HG03520 (cell line): ENCODE measurements around the gene MYOCOS.
"Not testable (repeated sequence)": the region's sequence is repeated elsewhere in the genome, so short reads cannot be mapped to it uniquely, and the experiment has no call there.

Experiments
- ATAC-seq: cut with Tn5 transposase; IDR thresholded peaks from one replicate; pipeline ENCODE4 v1.9.1; 2021; ENCODE audit warnings: mild to moderate bottlenecking, moderate library complexity; ENCODE audit not compliant: unreplicated experiment

The MYOCOS gene

GRCh38 chr1:171656206-171656605 is 34.2 kb downstream of the MYOCOS start:
- not testable (repeated sequence) for ATAC-seq

DNA sequence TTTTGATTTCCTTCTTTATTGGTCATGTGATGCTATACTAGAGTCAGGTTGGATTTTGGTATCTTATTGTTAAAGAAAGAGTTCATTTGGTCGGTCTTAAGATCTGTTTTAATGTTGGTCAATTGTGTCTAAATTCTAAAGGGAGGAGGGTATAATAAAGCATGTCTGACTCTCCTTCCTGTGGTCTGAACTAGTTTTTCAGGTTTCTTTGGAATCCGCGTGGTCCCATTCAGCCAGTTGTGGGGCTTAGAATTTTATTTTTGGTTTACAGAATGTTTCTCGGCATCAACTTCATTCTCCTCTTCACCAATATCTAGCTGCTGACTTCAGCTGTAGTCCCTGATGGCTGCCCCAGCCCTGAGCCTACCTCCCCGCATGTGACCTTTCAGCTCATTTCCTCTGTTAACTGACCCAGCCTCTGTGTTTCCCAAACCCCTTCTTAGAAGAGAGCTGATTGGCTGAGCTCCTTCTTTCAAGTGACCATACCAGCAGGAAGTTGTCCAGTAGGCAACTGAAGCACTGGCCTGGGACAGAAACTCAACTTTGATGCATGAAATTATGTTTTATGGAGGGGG is 39.1 kb downstream of the MYOCOS start:
- no peak for ATAC-seq

GRCh38 chr1:171663036-171663853 is 41.2 kb downstream of the MYOCOS start:
- no peak for ATAC-seq

DNA sequence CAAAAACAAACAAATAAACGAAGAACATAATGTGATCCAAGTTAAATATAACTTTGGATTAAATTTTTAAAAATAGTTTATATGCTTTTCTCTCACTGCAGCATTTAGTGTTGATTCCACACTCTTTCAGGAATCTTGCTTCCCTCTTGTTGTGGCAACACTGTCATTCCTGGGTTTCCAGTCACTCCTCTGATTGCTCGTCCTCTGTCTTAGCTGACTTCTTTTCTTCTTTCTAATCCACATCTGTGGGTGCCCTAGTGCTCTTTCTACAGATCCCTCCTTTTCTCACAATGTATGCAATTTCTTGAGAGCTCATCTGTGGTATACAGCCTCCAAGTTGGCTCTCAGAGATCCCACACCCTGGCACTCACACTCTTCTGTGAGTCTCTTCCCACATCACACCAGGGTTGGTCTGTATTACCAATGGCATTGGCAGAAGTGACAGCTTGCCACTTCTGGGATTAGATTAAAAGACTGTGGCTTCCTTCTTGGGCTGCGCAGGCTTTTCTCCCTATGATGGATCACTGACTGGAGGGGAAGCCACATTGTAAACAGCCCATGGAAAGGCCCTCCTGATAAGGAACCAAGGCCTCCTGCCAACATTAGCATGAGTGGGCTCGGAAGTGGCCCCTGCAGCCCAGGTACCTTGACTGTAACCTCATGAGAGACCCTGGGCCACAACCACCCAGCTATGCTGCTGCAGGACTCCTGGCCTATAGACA is 42.0 kb downstream of the MYOCOS start:
- ATAC-seq: no peak

DNA sequence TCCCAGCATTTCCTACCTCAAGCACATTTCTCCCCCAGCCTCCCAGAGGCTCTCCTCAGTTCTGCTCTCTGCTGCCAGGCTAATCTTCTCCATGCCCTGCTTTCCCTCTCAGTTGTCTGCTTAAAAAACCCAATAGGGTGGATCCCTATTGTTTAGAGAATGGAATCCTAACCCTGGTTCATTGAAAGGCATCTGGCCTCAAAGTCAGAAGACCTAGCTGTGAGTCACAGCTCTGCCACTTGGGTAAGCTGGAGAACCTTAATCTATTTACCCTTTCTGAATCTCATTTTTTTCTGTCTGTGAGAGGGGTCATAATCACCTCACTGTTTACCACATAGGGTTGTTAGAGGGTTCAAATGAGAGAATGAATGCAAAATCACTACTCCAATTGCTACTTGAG is 42.9 kb downstream of the MYOCOS start:
- ATAC-seq: no peak

- ATAC-seq: no peak
Measured at GRCh38 chr1:171666114-171666769, 44.2 kb downstream of the MYOCOS start.

DNA sequence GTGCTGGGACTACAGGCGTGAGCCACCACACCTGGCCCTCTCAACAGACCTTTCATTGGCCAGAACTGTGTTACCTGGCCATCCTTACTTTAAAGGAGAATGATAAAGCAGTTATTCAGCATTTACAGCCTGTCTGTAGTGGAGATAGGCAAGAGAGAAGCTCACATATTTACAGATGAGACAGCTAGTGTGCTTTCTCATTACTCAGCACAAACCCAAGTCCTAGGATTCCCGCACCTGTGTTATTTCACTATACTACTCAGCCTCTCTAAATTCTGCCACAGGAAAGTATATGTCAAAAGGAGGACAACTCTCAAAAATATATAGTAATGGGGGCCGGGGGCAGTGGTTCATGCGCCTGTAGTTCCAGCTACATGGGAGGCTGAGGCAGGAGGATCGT is 46.3 kb downstream of the MYOCOS start:
- ATAC-seq: no peak

- ATAC-seq: no peak
Measured at GRCh38 chr1:171670739-171671138, 48.7 kb downstream of the MYOCOS start.

DNA sequence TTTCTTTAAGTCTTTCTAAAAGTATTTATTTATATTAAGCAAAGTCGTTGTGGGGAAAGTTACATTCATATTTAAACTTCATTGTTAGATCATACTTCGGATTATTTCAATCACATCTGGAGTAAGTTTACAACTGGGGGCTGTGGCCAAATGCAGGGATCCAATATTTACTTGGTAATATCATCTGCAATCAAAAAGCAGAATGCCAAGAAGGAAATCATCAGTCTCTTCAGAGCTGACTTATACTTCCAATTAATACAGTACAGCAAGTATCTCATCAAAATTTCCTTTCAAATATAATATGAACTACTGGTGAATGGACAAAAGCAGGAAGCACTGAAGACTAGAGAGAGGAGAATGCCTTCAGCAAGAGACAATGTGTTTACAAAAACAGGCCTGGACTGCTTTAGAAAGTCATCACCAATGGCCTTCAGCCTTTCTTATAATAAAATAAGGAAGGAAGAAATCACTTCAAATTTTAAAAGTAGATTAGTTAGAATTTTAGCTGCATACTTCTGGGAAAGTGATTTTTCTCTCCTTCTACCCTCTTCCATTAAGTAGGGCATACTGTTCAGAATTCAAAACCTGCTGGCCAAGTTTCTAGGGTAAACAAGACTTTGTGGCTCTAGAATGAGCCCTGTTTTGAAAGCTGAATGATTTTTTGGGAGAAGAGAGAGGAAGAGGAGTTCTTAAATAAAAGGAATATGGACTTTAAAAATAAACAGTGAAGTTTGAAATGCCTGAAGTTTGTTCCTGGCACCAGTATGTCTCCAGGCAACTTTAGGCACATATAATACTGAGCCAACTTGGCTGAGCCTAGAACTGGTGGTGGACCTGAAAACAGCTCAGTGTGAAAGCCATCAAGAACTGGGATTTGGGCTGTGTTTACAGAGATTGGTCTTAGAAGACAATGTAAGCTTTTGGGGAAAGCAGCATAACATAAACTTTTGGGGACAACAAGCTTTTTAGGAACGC is 52.7 kb downstream of the MYOCOS start:
- no peak for ATAC-seq
